Skeletal muscle satellite cell (primary cell): ENCODE data around the gene RPL29. TPM values are rescaled to one million over a fixed set of nuclear protein-coding genes. Genes with fewer than 3 reads are reported as not detected.

ENCODE experiments used
- H3K27me3 ChIP-seq: 2 replicates; pipeline ENCODE4 v1.7.0; 2013; ENCODE audit warnings: low read length; ENCODE audit not compliant: control insufficient read depth, insufficient read depth
- H3K36me3 ChIP-seq: 2 replicates; pipeline ENCODE4 v1.7.0; 2013; ENCODE audit warnings: mild to moderate bottlenecking, control low read depth, low read length; ENCODE audit not compliant: insufficient read depth
- H3K4me1 ChIP-seq: 2 replicates; pipeline ENCODE4 v1.7.0; 2013; ENCODE audit warnings: low read length; ENCODE audit not compliant: control insufficient read depth, insufficient read depth
- H3K4me2 ChIP-seq: 2 replicates; pipeline ENCODE4 v1.7.0; 2013; ENCODE audit warnings: mild to moderate bottlenecking, low read length
- H3K4me3 ChIP-seq: 2 replicates; pipeline ENCODE4 v1.7.0; 2013; ENCODE audit warnings: low read length
- H3K9ac ChIP-seq: 2 replicates; pipeline ENCODE4 v1.7.0; 2013; ENCODE audit warnings: mild to moderate bottlenecking, low read depth, low read length, moderate library complexity
- H3K9me3 ChIP-seq: replicated peaks from 2 replicates; pipeline ENCODE4 v1.7.0; 2013; ENCODE audit warnings: mild to moderate bottlenecking, control low read depth, low read length
- small RNA-seq: library from RNA; depleted of rRNA; stranded (forward); fragments of <200 nt; gene quantifications from one replicate; pipeline ENCODE3, GENCODE V24; 2012

Gene RPL29

DNA sequence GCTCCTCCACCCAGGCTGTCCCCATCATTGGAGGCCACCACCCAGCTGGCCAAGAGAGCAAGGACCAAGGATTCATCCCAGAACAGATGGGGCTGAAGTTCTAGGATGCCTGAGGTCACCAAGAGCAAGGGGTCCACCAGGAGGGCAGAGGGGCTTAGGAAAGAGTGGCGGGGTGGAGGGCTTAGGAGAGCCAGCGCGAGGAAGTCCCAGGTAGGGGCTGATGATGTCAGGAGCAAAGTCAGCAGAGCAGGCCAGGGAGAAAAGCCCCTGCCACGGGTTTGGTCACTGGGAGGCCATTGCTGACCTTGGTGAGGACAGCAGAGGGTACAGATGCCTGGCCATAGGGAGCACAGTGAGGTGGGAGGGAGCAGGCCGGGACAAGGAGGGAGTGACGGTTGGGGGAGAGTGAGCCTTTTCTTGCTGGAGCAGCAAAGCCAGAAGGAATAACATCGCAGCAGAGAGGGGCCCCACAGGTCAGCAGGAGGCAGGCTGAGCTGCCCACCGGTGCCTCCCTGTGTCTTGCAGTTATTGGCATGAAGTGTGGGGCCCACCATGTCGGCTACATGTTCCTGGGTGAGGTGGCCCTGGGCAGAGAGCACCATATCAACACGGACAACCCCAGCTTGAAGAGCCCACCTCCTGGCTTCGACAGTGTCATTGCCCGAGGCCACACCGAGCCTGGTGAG, 48.3 kb downstream of the RPL29 start:
- Histone ChIP-seq H3K36me3 (peaks cover 10% of the 10 kb centered on the region), H3K4me3 (no peak overlapping the region), H3K27me3 (no peaks in the 10 kb centered on the region), H3K4me1 (peaks cover 13% of the 10 kb centered on the region), H3K9me3 (no peaks in the 10 kb centered on the region), H3K9ac (no peak overlapping the region), H3K4me2 (no peak overlapping the region)

- Histone ChIP-seq H3K4me2 (no peak overlapping the region), H3K9ac (no peak overlapping the region), H3K4me3 (no peak overlapping the region), H3K36me3 (peaks cover 10% of the 10 kb centered on the region), H3K9me3 (no peaks in the 10 kb centered on the region), H3K27me3 (no peaks in the 10 kb centered on the region), H3K4me1 (peaks cover 15% of the 10 kb centered on the region)
These were observed 48.9 kb downstream of the RPL29 start for GRCh38 chr3:51946796-51947195.

GRCh38 chr3:51945926-51946705, 49.6 kb downstream of the RPL29 start:
- H3K36me3 ChIP-seq = peaks cover 10% of the 10 kb centered on the region
- H3K9ac ChIP-seq = no peak overlapping the region

GRCh38 chr3:51945031-51945840, 50.5 kb downstream of the RPL29 start:
- Histone ChIP-seq H3K27me3 (no peaks in the 10 kb centered on the region), H3K9ac (no peak overlapping the region), H3K4me3 (no peak overlapping the region), H3K36me3 (peaks cover 10% of the 10 kb centered on the region), H3K4me1 (peaks cover 25% of the 10 kb centered on the region), H3K9me3 (no peaks in the 10 kb centered on the region), H3K4me2 (no peak overlapping the region)

More at GRCh38 chr3:51945926-51946705, 49.6 kb downstream of the RPL29 start:
- no peaks in the 10 kb centered on the region for H3K27me3 ChIP-seq
- no peak overlapping the region for H3K4me2 ChIP-seq
- no peak overlapping the region for H3K4me3 ChIP-seq
- no peaks in the 10 kb centered on the region for H3K9me3 ChIP-seq
- H3K4me1 ChIP-seq = peaks cover 16% of the 10 kb centered on the region

GRCh38 chr3:51944451-51945021, 51.2 kb downstream of the RPL29 start:
- H3K9ac ChIP-seq = no peak overlapping the region
- no peaks in the 10 kb centered on the region for H3K9me3 ChIP-seq
- peaks cover 26% of the 10 kb centered on the region for H3K4me1 ChIP-seq
- no peak overlapping the region for H3K4me2 ChIP-seq
- H3K4me3 ChIP-seq = no peak overlapping the region
- peaks cover 10% of the 10 kb centered on the region for H3K36me3 ChIP-seq
- H3K27me3 ChIP-seq = no peaks in the 10 kb centered on the region

Small RNA genes within 50 kb of the gene (small RNA-seq; reads per million reads assigned to genes)
- not detected for gene AC115284.1
